HFF-Myc (cell line): ENCODE data around the gene EGR4.
A peak's percentile ranks its signal among the peaks of the same experiment; 100 is the strongest.

Experiments used
- DNase-seq: peaks from one replicate; pipeline ENCODE4 v3.0.0-alpha.2; 2011; ENCODE audit warnings: low read depth; ENCODE audit errors: extremely low read depth
- H3K4me3 ChIP-seq: replicated peaks from 2 replicates; pipeline ENCODE4 v1.5.1; 2011; ENCODE audit warnings: low read depth, mild to moderate bottlenecking, control low read depth, low read length
- TF ChIP-seq, protein P1 (sequence below): IDR thresholded peaks from 2 replicates; pipeline ENCODE4 v1.5.1; 2012; ENCODE audit warnings: mild to moderate bottlenecking, low read depth, low read length, control low read depth; ENCODE audit errors: missing control alignments

Gene EGR4

DNA sequence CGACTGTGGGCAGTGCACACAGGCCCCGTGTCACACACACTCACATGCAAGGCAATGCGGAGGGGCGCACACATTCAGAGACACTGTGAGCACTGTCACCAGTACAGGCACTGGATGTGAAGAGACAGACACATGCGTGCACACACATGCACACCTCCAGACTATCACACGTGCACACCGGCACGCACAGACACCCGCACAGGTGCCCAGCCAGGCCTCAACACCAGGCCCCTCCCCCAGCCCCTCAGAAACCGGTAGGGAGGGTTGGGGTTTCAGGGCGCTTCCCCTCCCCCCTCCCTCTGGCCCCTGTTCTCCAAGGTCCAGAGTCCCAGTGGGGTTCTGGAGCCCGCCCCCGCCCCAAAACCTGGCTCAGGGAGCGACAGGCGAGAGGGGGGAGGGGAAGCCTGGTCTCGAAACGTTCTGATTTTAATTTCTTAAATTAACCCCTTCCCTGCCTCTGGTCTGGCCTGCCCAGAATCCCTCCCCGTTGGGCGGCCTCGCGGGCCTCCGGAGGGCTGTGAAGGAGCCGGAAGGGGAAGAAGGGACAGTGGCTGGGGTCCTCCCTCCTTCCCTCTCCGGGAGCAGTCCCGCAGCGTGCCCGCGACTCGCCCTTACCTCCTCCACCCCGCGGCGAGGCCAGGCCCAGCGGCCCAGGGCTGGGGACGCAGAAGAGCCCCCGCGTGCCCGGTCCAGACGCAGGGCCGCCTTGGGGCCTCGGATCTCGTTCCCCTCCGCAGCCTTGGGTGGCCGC is 9.6 kb downstream of the EGR4 start:
- DNase-seq: no peak
- TF ChIP-seq, protein P1, sequence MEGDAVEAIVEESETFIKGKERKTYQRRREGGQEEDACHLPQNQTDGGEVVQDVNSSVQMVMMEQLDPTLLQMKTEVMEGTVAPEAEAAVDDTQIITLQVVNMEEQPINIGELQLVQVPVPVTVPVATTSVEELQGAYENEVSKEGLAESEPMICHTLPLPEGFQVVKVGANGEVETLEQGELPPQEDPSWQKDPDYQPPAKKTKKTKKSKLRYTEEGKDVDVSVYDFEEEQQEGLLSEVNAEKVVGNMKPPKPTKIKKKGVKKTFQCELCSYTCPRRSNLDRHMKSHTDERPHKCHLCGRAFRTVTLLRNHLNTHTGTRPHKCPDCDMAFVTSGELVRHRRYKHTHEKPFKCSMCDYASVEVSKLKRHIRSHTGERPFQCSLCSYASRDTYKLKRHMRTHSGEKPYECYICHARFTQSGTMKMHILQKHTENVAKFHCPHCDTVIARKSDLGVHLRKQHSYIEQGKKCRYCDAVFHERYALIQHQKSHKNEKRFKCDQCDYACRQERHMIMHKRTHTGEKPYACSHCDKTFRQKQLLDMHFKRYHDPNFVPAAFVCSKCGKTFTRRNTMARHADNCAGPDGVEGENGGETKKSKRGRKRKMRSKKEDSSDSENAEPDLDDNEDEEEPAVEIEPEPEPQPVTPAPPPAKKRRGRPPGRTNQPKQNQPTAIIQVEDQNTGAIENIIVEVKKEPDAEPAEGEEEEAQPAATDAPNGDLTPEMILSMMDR: no peak
- H3K4me3 ChIP-seq: peak overlapping the region; percentile 62

DNA sequence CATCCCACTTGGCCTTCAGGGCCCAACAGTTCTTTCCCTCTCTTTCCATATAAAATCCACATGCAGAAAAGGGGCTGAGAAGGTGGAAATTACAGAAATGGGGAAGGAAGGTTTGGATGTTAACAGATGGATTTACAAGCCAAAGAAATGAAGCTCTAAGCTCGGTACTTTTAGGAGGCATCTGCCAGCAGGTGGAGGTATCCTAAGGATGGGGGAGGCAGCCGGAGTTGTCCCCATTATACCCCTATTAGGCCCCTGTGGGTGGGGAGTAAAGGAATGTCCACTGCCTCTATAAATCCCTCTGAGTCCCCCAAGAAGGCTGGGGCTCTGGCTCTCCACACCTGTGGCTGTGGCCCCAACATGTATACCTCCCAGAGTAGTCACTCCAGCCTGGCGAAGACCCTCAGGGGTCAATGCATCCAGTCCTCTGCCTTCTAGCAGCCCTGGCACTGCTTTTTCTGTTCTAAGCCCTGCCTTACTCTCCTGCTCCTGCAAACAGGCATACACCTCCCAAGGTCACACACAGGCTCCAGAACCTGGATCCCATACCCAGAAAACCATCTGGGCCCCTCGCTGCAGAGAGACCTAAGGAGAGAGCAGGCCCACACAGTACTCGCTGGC is 10.3 kb downstream of the EGR4 start:
- TF ChIP-seq, protein P1: no peak
- peak overlapping the region; percentile 62 for H3K4me3 ChIP-seq
- DNase-seq: no peak

DNA sequence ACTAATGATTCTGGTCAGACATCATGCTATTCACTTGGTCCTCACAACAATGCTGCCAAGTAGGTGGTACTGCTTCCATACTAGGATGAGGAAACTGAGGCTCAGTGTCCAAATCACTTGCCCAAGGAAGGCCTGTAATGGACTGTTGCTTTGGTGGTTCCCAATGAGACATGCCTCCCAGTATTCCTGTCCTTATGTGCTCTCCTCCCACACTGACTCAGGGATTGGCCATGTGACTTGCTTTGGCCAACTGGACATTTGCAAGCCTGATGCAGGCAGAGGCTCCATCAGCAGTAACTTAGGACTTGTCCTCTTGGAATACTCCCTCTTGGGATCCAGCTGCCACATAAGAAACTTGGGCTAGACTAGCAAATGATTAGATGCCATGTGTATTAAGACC is 12.1 kb downstream of the EGR4 start:
- no peak for DNase-seq
- H3K4me3 ChIP-seq: no peak overlapping the region
- TF ChIP-seq, protein P1: no peak

GRCh38 chr2:73279852-73280251 is 13.5 kb downstream of the EGR4 start:
- TF ChIP-seq, protein P1: no peak
- no peak for DNase-seq
- H3K4me3 ChIP-seq: no peak overlapping the region

DNA sequence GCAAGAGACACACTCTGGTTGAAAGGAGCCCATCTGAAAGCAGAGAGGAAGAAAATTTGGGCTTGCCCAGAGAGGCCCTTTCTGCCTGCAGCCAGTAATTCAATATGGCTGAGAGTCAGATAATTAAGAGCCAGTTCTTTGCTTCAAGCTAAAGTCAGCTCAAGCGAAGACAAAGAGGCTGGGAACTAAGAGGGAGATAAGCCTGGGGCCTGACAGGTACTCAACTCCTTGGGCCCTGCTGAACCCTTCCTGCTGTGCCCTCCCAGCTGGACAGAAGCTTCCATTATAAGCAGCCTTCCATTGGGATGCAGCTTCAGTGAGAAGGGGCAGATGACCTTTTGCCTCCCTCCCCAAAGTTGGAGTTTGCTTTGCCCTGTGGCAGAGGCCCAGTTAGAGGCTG is 21.1 kb downstream of the EGR4 start:
- TF ChIP-seq, protein P1: no peak
- no peak for DNase-seq
- no peak overlapping the region for H3K4me3 ChIP-seq

DNA sequence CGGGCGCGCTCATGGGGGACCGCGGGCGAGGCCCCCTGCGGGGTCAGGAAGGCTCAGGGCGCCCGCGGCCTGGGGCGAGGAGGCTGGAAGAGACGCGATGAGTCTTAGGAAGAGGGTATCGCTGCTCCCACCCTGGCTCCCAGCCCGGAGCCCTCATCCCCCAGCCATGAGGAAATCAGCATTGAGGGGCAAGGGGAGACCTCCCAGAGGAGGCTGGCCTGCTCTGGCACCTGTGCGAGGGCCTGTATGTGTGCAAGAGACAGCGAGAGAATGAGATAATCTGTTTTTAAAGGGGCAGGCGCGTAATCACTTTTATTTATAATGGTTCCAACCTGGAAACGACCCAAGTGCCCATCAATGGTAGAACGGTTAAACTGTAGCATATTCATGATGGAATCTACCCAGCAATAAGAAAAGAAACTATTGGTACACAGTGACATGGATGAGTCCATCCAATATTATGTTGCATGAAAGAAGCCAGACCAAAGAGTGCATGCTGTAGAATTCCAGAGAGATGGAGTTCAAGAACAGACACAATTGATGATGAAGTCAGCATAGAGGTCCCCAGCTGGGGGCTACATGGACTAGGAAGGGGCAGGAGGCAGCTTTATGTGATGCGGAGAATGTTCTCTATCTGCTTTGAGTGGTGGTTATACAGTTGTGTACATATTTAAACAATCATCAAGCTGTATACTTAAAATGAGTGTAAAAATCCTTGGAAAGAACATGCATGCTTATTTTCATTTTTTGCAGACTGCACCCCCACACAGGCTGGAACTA is 23.5 kb downstream of the EGR4 start:
- DNase-seq: no peak
- no peak overlapping the region for H3K4me3 ChIP-seq
- TF ChIP-seq, protein P1: no peak
